GM10248 (cell line): Measurements from ENCODE around the gene LPAR3.

Experiments
- CTCF ChIA-PET: fragments of 300-600 bp; sonication (Branson Sonifier 250); formaldehyde crosslinking; extraction: SDS; loops from one replicate; lab custom pipeline; 2021; ENCODE audit warnings: antibody characterized with exemption; lab: Yijun Ruan, JAX
- POLR2A ChIA-PET: fragments of 350-650 bp; sonication (Branson Sonifier 250); formaldehyde crosslinking; extraction: SDS; loops from one replicate; lab custom pipeline; 2020; ENCODE audit warnings: antibody characterized with exemption; lab: Yijun Ruan, JAX
- DNase-seq: peaks from one replicate; pipeline ENCODE4 v3.0.0; 2012; ENCODE audit errors: extremely low spot score
- CTCF ChIP-seq: IDR thresholded peaks from 2 replicates; pipeline ENCODE4 v1.5.1; 2012; ENCODE audit warnings: mild to moderate bottlenecking, low read depth; ENCODE audit errors: extremely low read depth, missing control alignments, control extremely low read depth

The LPAR3 gene

GRCh38 chr1:84776639-84777038 lies 116.4 kb downstream of the LPAR3 start:
- TF ChIP-seq CTCF: no peak
- ChIA-PET POLR2A (no interaction called here), CTCF (interaction anchor here (1.0 to 3.1 kb wide), 9 partner anchors 8 to 635 kb away, joined by 3 to 14 read pairs (median 5); no protein-coding TSS in a partner anchor)
- DNase-seq: no peak

- ChIA-PET CTCF (interaction anchor here (0.7 to 3.1 kb wide), 9 partner anchors 9 to 634 kb away, joined by 3 to 14 read pairs (median 4); no protein-coding TSS in a partner anchor), POLR2A (no interaction called here)
- DNase-seq: no peak
- TF ChIP-seq CTCF: no peak
These were observed 117.5 kb downstream of the LPAR3 start for GRCh38 chr1:84775535-84775920.

- ChIA-PET CTCF (interaction anchor here (0.7 to 4.1 kb wide), 9 partner anchors 8 to 634 kb away, joined by 3 to 55 read pairs (median 4); no protein-coding TSS in a partner anchor), POLR2A (no interaction called here)
- TF ChIP-seq CTCF: no peak
- no peak for DNase-seq
These were observed 118.1 kb downstream of the LPAR3 start for GRCh38 chr1:84774669-84775534.

GRCh38 chr1:84773933-84774497 lies 119.0 kb downstream of the LPAR3 start:
- no peak for TF ChIP-seq CTCF
- no peak for DNase-seq
- ChIA-PET CTCF (interaction anchor here (0.7 to 4.1 kb wide), 2 partner anchors 8 to 14 kb away, joined by 3 to 55 read pairs; no protein-coding TSS in a partner anchor), POLR2A (no interaction called here)

GRCh38 chr1:84773195-84773594 lies 119.8 kb downstream of the LPAR3 start:
- no peak for DNase-seq
- ChIA-PET CTCF (interaction anchor here (0.6 to 4.1 kb wide), 10 partner anchors 9 to 341 kb away, joined by 3 to 55 read pairs (median 10); no protein-coding TSS in a partner anchor), POLR2A (no interaction called here)
- TF ChIP-seq CTCF: no peak

GRCh38 chr1:84772428-84772943 lies 120.5 kb downstream of the LPAR3 start:
- TF ChIP-seq CTCF: peak; percentile 80
- peak; percentile 72 for DNase-seq
- POLR2A ChIA-PET: no interaction called here
- CTCF ChIA-PET: interaction anchor here (0.6 to 4.1 kb wide), 26 partner anchors 10 to 866 kb away, joined by 3 to 55 read pairs (median 4); partner anchors contain the start of gene PRKACB
